Islet of Langerhans (tissue), 1 donor: ENCODE results near the gene OPRM1.
"Not testable (repeated sequence)": the region's sequence is repeated elsewhere in the genome, so short reads cannot be mapped to it uniquely, and the experiment has no call there.

Source experiments
- FAIRE-seq: peaks from one replicate; lab custom pipeline; 2011; peaks lifted over from hg19 to GRCh38; lab: Jason Lieb, UNC

OPRM1 gene

DNA sequence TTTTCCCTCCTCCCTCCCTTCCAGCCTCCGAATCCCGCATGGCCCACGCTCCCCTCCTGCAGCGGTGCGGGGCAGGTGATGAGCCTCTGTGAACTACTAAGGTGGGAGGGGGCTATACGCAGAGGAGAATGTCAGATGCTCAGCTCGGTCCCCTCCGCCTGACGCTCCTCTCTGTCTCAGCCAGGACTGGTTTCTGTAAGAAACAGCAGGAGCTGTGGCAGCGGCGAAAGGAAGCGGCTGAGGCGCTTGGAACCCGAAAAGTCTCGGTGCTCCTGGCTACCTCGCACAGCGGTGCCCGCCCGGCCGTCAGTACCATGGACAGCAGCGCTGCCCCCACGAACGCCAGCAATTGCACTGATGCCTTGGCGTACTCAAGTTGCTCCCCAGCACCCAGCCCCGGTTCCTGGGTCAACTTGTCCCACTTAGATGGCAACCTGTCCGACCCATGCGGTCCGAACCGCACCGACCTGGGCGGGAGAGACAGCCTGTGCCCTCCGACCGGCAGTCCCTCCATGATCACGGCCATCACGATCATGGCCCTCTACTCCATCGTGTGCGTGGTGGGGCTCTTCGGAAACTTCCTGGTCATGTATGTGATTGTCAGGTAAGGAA lies at the start of gene OPRM1:
Gene OPRM1, plus strand, starts transcription at position 10 of the 612 bp plus-strand sequence. Its CDS starts 305 bp downstream, at position 315.
- FAIRE-seq: no peak

DNA sequence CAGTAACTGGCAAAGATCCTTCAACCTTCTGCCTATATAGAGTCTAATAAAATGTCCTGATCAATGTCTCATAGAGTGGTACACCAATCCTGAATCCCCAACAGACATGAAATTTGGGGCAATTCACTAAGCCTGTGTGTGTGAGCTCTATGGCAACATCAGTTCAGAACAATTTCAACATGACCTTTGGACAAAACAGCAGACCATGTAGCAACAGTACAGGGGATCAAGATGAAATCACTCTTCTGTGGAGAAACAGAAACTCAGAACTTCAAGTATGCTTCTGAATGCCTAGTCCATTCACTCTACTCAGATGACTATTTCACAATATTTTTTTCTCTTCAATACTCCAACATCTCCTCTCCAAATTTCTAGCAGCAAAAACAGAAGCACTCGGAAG lies 49.1 kb upstream of the OPRM1 start:
- no peak for FAIRE-seq

DNA sequence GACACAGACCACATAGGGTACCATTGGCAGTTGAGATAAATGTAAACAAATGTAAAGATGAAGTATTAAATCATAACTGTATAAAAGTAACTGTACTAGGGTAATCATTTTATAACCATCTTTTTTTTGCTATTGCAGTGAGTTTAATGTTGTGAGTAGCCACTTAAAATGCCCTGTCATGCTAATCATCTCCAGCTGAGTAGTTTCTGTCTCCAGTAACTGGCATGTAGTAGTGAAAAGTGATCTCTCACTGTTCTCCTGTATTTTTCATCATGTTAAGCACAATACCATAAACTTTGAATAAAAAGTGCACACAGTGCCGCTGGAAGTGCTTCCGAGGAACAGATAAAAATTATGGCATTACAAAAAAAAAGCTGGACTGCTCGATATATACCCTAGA lies 45.0 kb upstream of the OPRM1 start:
- no peak for FAIRE-seq

DNA sequence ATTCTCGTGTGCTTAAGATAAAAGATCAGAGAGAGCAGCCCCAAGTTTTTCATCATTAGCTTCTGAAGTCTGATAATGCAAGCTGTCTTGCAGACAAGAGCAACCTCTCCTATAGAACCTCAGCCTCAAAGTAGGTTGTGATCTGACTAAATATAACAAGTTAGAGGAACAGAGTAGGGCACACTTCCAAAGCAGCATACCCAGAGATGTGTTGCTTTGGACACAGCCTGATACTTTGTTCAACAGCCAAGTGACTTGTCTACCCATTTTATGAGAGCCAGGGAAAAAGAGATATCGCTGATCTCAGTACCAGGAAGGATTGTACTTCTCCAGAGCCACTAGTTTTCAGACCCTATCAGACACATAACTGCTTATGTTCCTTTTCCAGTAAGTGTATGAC lies 44.2 kb upstream of the OPRM1 start:
- FAIRE-seq: no peak

DNA sequence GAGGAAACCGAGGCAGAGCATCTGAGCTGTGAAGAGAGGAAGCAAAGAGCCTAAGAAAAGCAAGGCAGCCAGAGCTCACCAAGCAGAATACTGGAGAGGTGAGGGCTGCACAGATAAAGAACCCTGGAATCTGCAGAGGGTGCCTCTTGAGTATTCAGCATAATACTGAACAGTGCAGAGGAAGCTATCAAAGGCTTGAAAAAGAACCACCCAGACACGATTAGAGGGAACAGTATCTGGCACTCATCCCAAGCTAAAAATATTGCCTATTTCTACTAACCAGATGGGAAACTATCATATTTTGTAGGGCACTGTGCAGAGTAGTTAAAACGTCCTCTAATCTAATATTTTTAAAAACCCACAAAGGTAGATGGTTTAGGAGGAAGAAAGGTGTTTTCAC lies 41.8 kb upstream of the OPRM1 start:
- no peak for FAIRE-seq

DNA sequence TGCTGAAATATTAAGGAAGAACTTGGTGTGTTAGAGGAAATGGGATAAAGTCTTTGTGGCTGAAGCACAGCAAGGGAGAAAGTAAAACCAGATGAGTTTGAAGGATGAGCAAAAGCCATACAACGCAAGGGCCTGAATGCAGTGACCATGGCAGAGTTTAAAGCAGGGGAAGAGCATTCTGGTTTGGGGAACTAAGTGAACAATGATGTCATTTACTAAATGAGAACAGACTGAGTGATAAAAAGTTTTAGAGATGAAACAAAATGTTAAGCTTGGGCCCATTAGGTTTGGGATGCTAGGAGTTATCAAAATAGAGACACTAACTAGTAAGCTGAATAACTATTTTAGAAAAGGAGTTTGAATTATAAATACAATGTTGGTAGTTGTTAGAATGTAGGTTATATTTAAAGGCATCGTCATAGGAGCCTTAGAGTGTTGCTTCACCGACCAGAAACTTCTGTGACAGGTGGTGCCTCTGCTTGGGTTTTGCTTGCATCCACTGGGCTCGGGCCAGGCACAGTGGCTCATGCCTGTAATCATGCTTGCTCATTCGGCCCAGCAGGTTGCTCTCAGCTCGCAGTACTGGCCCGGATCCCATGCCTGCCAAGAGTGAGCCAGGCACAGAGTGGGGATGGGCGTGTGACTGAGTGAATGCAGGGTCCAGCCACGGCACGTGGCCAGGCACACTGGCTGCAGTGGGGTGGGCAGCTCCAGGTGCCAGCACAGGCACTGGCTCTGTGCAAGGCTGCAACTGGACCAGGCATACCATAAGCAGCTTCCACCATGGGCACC lies 37.4 kb upstream of the OPRM1 start:
- FAIRE-seq: no peak

DNA sequence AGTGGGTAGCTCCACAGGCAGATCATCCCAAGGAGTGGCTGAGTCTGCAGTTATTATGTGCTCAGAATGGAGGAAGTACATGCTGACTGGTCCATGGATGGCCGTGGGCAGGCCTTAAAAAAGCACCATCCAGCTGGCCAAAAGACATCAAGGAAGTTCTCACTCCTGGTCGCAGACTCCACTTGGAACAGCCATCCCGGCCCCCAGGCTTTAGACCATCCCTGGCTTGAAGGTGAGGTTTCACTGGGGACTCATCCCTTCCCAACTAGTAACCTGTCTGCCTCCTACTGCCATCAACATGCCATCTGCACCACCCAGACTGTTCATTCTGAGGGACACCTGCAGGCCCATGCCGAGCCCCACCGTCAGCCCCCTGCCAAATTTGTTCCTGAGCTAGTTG lies 36.1 kb upstream of the OPRM1 start:
- FAIRE-seq: no peak

DNA sequence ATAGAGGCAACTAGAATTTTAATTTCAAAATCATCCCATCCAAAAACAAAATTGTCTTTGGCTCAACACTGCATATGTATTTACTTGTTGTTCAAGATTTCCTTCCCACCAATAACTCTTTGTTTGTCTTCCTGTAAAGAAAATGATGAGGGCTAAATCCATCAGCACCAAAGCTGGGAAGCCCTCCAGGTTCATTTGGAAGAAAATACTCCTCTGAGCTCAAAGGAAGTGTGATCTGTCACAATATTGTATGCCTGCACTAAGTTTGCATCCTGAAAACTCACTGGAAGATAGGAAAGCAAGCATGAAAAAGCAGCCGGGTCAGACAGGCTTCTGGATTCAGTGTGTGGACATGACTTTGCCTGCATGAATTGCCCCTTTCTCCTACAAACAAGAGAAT lies 28.7 kb upstream of the OPRM1 start:
- no peak for FAIRE-seq

DNA sequence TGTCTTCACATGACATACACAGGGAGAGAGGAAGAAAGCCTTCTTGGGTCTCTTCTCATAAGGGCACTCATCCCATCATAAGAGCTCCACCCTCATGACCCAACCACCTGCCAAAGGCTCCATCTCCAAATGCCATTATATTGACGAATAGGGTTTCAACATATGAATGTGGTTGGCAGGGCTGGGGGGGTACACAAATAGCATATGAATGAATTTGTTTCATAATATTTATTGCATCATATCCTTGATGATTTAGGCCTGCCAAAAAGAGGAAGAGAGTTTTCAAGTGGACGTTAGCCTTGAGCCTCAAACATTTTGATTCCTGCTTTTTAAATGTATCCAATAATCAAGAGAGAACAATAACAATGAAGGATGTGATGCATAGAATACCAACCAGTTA lies 26.2 kb upstream of the OPRM1 start:
- no peak for FAIRE-seq

DNA sequence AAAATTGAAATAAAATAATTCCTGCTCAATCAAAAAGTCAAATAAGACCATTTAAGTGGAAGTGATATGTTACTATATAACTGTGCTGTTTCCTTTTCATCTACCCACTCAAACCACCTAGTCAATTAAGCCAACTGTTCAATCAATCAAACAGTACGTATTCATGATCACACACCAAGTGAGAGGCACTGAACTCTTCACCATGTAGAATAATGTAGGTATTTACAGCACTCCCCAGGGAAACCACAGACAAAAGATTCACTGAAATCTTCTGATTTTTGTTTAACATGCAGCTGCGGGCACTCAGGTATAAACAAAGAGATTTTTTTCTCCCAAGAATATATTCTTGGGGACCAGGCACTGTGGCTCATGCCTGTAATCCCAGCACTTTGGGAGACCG lies 21.3 kb upstream of the OPRM1 start:
- FAIRE-seq: no peak

DNA sequence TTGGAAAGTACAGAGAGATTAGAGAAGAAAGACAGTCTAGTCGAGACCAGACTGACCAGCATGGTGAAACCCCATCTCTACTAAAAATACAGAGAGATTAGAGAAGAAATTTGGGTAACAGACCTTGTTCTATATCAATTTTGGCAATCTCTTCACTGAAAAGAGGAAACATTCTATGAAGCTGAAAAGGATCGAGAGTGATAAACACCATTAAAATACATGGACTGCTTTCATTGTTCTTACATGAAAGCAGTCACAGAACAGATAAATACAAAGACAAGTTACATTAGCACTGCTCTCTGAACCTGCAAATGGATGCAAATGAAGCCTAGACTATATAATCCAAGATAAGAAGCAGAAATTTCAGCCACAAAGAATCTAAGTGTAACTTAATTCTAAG lies 8.4 kb upstream of the OPRM1 start:
- FAIRE-seq: no peak

DNA sequence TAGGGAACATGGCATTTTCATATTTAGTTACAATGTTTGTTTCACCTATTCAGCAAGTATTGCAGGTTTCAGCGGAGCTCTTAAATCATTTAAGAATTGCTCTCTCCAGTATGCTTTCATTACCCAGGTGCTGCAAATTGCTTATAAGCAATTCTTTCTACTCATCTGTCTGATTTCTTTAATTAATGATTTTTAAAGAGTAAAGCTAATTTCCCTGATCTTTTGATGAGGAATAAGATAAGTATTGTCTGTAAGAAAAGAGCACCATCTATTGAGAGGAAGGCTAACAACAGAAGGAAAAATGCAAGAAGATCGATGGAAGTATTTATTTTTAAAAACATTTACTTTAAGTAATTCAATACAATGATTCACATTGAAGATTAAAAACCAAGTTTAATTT lies 2.0 kb downstream of the OPRM1 start:
- peak; percentile 88 for FAIRE-seq

DNA sequence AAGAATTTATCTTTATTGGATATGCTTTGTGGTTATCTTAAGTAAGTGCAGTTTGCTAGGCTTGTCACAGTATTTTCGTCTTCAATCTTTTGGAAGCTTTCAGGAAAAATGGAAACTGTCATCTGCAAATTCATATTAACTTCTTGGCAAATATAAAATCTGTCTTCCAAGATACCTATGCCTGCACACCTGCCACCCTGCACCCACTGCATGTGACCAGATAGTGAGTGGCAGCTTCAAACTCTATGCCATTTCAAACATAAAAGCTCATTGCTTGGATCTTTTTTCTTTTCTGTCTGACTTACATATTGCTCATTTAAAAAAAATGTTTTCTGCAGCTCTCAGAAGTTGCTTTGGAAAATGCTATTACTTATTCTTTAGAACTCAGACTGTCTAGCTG lies 14.1 kb downstream of the OPRM1 start:
- FAIRE-seq: no peak

DNA sequence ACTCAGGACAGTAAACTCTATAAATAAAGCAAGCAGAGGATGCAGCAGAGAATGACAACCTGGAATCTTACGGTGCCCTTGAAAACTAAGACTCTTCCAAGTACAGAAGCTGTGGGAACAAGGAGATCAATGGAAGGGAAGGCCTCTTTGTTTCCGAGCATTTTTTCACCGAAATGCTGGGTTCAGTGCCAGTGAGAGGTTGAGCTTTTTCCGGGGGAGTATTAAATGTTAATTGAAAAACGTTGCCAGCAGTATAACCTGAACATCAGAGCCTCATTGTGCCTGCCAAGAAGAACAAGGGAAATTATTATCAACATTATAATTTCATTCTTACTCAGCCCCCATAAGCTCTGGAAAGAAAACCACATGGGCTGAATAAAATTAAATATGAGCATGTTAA lies 17.5 kb downstream of the OPRM1 start:
- FAIRE-seq: no peak

DNA sequence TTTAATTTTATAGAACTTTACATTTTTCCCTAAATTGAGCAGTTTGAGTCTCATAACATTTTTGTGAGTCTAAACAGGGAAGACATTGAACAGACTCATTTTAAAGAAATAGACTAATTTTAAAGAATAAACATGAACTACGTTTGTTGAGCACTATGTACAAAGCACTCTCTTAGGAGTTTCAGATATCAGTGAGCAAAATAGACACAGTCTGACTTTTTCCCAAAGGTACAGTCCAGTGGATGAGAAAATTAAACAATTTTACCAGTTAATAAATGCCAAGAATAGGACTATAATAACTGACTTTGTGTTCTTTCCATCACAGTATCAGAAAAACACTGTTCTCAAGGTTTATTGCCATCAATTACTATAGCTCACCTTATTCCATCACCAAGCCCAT lies 18.1 kb downstream of the OPRM1 start:
- no peak for FAIRE-seq

DNA sequence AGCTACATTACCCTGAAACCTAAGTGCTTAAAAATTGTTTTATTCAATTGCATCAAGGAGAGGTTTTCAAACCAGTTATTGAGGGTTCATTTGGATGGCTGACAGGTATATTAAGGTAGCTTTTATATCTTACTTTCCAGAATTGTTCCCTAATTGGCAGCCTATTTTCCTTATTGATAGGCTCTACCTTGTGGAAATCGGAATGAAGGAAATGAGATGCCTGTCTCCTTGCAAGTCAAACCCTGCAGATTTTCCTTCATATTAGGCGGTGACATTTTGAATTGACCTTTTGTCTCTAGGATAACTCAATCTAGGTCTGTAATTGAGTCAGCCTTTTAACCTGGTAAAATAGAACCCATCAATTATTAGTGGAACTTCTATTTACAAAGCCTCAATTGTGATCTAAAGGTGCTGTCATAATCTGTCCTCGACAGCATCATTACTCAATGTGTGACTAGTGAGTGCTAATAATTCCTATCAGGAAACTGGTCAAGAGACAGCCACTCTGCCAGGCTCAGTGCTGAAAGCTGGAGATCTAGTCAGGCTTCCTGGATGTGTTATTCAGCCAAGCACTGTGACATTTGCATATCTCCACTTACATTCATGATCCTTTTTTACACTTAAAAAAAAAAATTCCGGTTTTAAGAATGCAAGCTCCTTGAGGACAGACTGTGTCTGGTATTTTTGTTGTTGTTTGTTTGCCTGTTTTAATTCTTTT lies 20.1 kb downstream of the OPRM1 start:
- no peak for FAIRE-seq

DNA sequence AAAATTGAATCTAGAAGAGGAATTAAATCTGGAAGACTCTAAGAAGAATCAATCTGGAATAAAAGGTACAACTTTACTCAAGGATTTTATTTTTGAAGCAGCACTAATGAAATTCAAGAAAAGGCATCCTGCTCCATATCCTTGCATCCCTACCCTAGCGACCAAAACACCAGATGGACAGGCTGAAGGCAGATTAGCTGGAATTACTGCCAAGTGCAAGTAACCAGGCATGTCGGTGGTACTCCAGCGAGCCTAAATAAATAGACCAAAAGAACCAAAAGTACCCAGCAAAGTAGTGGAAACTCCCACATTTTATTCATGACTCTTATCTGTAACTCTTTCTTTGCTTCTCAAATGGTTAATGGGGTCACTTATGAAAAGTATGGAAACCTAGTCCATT lies 21.0 kb downstream of the OPRM1 start:
- no peak for FAIRE-seq

DNA sequence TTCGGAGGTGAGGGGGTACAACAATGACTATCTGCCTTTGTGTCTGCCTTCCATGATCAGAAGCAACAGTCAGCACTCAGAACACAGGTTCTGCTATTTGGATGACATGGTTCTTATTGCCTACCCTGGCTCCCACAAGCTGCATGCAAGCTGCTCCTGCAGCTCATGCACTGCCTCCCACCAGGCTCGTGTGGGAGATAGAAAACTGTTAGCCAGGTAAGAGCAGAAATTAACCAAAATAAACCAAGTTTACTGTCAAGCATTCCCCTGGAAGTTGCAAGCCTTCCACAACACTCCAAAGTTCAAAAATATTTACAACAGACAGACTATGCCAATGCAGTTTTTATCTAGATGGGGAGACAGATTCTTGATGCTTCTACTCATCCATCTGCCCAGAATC lies 31.0 kb downstream of the OPRM1 start:
- FAIRE-seq: no peak

DNA sequence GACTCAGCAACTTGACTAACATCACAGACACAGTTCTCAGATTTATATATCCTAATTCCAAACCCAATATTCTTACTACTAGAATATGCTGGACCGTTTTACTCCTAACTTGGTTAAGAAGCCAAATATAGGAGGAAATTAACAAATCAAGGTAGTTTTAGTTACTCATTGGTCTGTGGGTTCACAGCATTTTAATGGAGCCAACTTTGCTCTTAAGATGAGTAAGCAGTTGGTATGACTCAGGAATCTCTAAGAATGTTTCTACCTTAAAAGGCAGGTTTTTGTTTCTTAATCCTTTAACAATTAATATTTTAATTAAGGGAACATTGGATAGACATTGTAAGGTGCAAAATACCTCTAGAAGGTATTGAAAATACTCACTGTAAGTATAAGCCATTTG lies 31.6 kb downstream of the OPRM1 start:
- FAIRE-seq: no peak

DNA sequence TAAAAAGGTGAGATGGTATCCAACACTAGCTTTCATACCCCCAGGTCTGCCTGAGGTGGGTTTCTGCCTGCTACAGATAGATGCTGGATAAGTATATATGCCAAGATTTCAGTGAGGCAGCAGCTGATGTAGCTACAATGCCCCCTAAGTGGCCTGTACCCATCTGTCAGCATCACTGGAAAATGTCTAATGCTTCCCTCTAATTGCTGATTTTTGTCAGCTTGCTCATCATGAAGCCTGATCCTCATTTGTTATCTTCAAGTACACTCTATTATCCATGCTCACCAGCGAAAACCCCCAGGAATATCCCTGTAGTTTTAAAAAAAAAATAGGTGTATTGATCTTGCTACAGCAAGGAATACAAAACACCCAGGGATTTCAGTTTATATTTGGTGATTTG lies 32.2 kb downstream of the OPRM1 start:
- no peak for FAIRE-seq

DNA sequence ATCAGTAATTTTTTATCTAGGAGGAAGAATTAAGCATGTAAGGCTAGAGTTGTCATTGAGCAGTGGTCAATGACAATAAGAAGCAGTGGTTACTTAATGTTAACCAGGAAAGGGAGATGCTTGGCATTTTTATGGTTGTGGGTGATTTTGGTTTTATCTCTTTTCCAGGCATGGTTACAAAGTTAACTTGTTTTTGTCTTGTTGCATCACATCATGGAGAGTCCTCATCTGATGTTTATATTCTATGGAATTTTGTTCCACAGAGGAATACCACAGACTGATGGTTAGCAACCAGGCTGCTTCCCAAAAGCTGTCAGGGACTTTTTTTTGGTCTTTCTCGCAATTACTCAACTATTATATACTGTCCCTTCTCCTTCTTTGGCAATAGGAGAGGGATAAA lies 32.7 kb downstream of the OPRM1 start:
- no peak for FAIRE-seq

DNA sequence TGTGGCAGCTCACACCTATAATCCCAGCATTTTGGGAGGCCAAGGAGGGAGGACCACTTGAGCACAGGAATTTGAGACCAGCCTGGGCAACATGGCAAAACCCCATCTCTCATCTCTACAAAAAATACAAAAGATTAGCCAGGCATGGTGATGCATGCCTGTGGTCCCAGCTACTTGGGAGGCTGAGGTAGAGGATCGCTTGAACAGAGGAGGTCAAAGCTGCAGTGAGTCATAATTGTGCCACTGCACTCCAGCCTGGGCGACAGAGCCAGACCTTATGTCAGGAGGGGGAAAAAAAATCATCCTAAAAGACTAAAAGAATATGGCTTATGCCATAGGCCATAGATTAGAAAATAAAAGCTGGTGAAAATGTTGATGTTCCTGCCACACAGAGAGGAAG lies 39.6 kb downstream of the OPRM1 start:
- not testable (repeated sequence) for FAIRE-seq

DNA sequence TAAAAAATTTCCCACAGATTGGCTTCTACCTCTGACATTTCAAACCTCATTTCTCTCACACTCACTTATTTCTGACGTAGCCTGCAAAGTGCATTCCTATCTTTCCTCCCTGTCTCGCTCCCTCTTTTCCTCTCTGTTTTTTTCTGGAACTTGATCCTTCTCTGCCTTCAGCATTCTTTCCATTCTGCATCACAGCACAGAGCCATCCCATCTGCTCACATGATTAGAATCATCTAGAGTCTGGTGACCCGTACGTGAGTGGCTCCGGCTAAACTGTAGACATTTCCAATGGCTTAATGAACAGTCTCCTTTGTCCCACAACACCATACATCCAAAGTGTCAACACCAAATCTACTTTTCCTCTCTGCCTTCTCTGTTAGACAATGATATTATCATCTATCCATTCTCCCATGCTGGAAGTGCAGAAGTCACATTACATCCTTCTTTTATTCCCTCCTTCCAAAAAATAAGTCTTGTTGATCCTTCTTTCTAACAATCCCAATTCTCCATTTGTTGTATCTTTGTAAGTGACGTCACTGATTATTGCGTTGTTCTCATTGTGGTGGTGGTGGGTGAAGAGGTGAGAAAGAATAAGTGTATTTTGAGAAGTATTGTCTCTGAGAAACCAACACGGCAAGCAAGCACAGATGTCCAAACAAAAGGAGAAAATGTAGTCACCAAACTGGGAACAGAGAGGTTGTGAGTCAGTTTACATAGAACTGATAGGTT lies 41.6 kb downstream of the OPRM1 start:
- FAIRE-seq: no peak
